Heart right ventricle (tissue), 16 donors: Measurements from ENCODE around the gene SPNS3. TPM values are rescaled to one million over a fixed set of nuclear protein-coding genes. Genes with fewer than 3 reads are reported as not detected.

Experiments used
- ATAC-seq, 8 donors: fragments of 200-7000 bp; cut with Tn5 transposase; one replicate each; pipeline ENCODE4 v1.9.1; 2020; ENCODE audit warnings: mild to moderate bottlenecking in 8 of 8, moderate library complexity in 8 of 8, moderate number of reproducible peaks in 1 of 8
- DNase-seq, 2 donors: peaks; one replicate each; pipeline ENCODE4 v3.0.0-alpha.2; 2020
- H3K27ac ChIP-seq, 10 donors: fragments of 200-600 bp; sonication (generic) in 2 of 10; one replicate each; pipeline versions ENCODE4 v1.5.0 to v1.8.0; 2020 to 2022; ENCODE audit warnings: mild to moderate bottlenecking in 3 of 10
- H3K27me3 ChIP-seq, 7 donors: fragments of 200-600 bp; one replicate each; pipeline ENCODE4 v1.8.0; 2021 to 2022; ENCODE audit warnings: mild to moderate bottlenecking in 2 of 7
- H3K36me3 ChIP-seq, 9 donors: fragments of 200-600 bp; sonication (generic) in 1 of 9; one replicate each; pipeline versions ENCODE4 v1.5.0 to v1.8.0; 2020 to 2022; ENCODE audit warnings: mild to moderate bottlenecking in 2 of 9
- H3K4me1 ChIP-seq, 9 donors: fragments of 200-600 bp; sonication (generic) in 1 of 9; one replicate each; pipeline versions ENCODE4 v1.5.0 to v1.8.0; 2020 to 2022; ENCODE audit warnings: mild to moderate bottlenecking in 4 of 9
- H3K4me3 ChIP-seq, 10 donors: fragments of 200-600 bp; sonication (generic) in 2 of 10; one replicate each; pipeline versions ENCODE4 v1.5.0 to v1.8.0; 2020 to 2022; ENCODE audit warnings: mild to moderate bottlenecking in 7 of 10, moderate library complexity in 2 of 10
- H3K9me3 ChIP-seq, 11 donors: fragments of 200-600 bp in 10 of 11; sonication (generic) in 2 of 11; one replicate each; pipeline versions ENCODE4 v1.5.0 to v1.8.0; 2013 to 2022; ENCODE audit warnings: mild to moderate bottlenecking in 2 of 11, control low read depth in 1 of 11, moderate library complexity in 1 of 11
- CTCF ChIP-seq, 9 donors: fragments of 200-600 bp; sonication (generic) in 2 of 9; IDR thresholded peaks; one replicate each; pipeline versions ENCODE4 v1.5.0 to v1.8.0; 2021 to 2022; ENCODE audit warnings: antibody characterized with exemption in 9 of 9, mild to moderate bottlenecking in 5 of 9, moderate library complexity in 1 of 9
- WGBS, 2 donors: extraction: QIAGEN DNeasy Blood & Tissue Kit; methylation state at CpG; one replicate each; pipeline ENCODE4 v1.1.7; 2013; ENCODE audit warnings: inconsistent platforms in 1 of 2; 5-methylcytosine and 5-hydroxymethylcytosine counted together
- intact Hi-C, 10 donors: fragments of 100-400 bp; cut with DNase I; formaldehyde crosslinking; loops; one replicate each; pipeline versions ENCODE4 v1.11.1 to v1.14.2; 2022
- polyA plus RNA-seq, 2 donors: library from polyadenylated mRNA; stranded (reverse); fragments of 200-250 nt; gene quantifications; one replicate each; pipeline ENCODE4 v1.2.3, GENCODE V29; 2013
- total RNA-seq, 10 donors: library from RNA; stranded (reverse); fragmentation: NEBNext Ultra II Directional in 3 of 10; extraction: Animal tissue kit (Norgen Biotek cat#: 25700) in 3 of 10; gene quantifications; one replicate each; pipeline versions ENCODE4 v1.2.1 to v1.2.4, GENCODE V29; 2021 to 2023
- donor health status: Arrhythmogenic right ventricular cardiomyopathy.
- donor health status: ischemic (EF 13 %, LVEDD 7.1; RV severe dilation, severe dysfunction).
- donor health status: healthy with polysubstance abuse.
- donor health status: DM: no; HTN: yes; CAD: no.
- donor health status: DM: no; HTN: no; CAD: no.
- donor health status: ischemic (EF 25% LVEDD 6.9; RV normal size, moderate dysfunction).
- donor health status: ischemic (EF 25% LVEDD 5.7; RV mildly dilated, moderate dysfunction).
- donor health status: healthy.
- donor health status: DM: yes; HTN: yes; CAD: no.
- donor health status: Ischemic cardiomyopathy.
- donor health status: ischemic (EF 35%, LVEDD 5.7; RV mildly dilated, moderate dysfunction).
- donor health status: nonischemic (EF 11% LVEDD 7.7; RV severe dilation, severe dysfunction).
- donor health status: DM: yes; HTN: yes; CAD: no.
- donor health status: PGD.
- donor health status: ischemic (EF 29% LVEDD 5.4; RV normal size, mild dysfunction).
- donor health status: nonischemic (EF 23%, LVEDD 6.1; RV moderate dilation, normal function).

SPNS3 gene
- total and polyA plus RNA-seq, 12 donors: 0.13 to 4.2 (median 0.89) TPM; not detected in 1

- no peak for TF ChIP-seq CTCF (IDR thresholded peaks at IDR 0.05)
- no peaks in the 10 kb centered on the region for H3K27me3 ChIP-seq
- no peak overlapping the region for H3K27ac ChIP-seq
- ATAC-seq (no peak), DNase-seq (no peak)
- peaks cover 0 to 13% (median 0%) of the 10 kb centered on the region in 9 donors for H3K4me1 ChIP-seq
- 83% methylated on average over 10 of the region's 10 CpGs for WGBS, 2 donors
- no peaks in the 10 kb centered on the region for H3K9me3 ChIP-seq
- intact Hi-C loops: loop anchor here in 5 of 10 donors (5.0 to 10.0 kb wide), 6 partner anchors 58 to 206 kb away; partner anchors contain the start of gene SPNS2 (in 1 of the 5)
- no peaks in the 10 kb centered on the region for H3K36me3 ChIP-seq
- H3K4me3 ChIP-seq: no peak overlapping the region
Measured at GRCh38 chr17:4426499-4427208, 7.1 kb upstream of the SPNS3 start.

GRCh38 chr17:4427505-4427904, 6.2 kb upstream of the SPNS3 start:
- DNase-seq: no peak
- H3K9me3 ChIP-seq: no peaks in the 10 kb centered on the region
- peaks cover 0 to 13% (median 0%) of the 10 kb centered on the region in 9 donors for H3K4me1 ChIP-seq
- ATAC-seq: no peak
- TF ChIP-seq CTCF (IDR thresholded peaks at IDR 0.05): no peak
- no peak overlapping the region for H3K4me3 ChIP-seq
- intact Hi-C loops: loop anchor here in 5 of 10 donors (5.0 to 10.0 kb wide), 6 partner anchors 57 to 205 kb away; partner anchors contain the start of gene SPNS2 (in 1 of the 5)
- H3K27ac ChIP-seq: no peak overlapping the region
- no peaks in the 10 kb centered on the region for H3K36me3 ChIP-seq
- WGBS, 2 donors: 78 to 87% methylated on average over 11 of the region's 11 CpGs
- H3K27me3 ChIP-seq: no peaks in the 10 kb centered on the region

GRCh38 chr17:4436381-4436780, 2.6 kb downstream of the SPNS3 start:
- TF ChIP-seq CTCF (IDR thresholded peaks at IDR 0.05): no peak
- ATAC-seq (no peak), DNase-seq (no peak)
- H3K9me3 ChIP-seq: no peaks in the 10 kb centered on the region
- peaks cover 0 to 28% (median 13%) of the 10 kb centered on the region in 9 donors for H3K4me1 ChIP-seq
- WGBS, 2 donors: 92% methylated on average over 4 of the region's 4 CpGs
- no peak overlapping the region for H3K27ac ChIP-seq
- intact Hi-C loops: no loop called here
- no peaks in the 10 kb centered on the region for H3K36me3 ChIP-seq
- H3K4me3 ChIP-seq: no peak overlapping the region
- no peaks in the 10 kb centered on the region for H3K27me3 ChIP-seq

GRCh38 chr17:4436846-4437245, 3.1 kb downstream of the SPNS3 start:
- TF ChIP-seq CTCF (IDR thresholded peaks at IDR 0.05): no peak

More at GRCh38 chr17:4436846-4437245, 3.1 kb downstream of the SPNS3 start:
- peak in 1 of 8 donors; percentile 17 for ATAC-seq
- no peaks in the 10 kb centered on the region for H3K27me3 ChIP-seq
- no peak overlapping the region for H3K4me3 ChIP-seq
- peaks cover 0 to 29% (median 14%) of the 10 kb centered on the region in 9 donors for H3K4me1 ChIP-seq
- intact Hi-C loops: no loop called here
- H3K27ac ChIP-seq: no peak overlapping the region
- no peak for DNase-seq
- 83 to 89% methylated on average over 7 of the region's 7 CpGs for WGBS, 2 donors
- no peaks in the 10 kb centered on the region for H3K36me3 ChIP-seq
- no peaks in the 10 kb centered on the region for H3K9me3 ChIP-seq
